Activated CD8-positive, alpha-beta memory T cell treated with anti-CD3 and anti-CD28 coated beads, Interleukin-2, amount 50 U/mL, for 48 hours (primary cell): Measurements from ENCODE around the gene SHC2.
"Not testable (repeated sequence)": the region's sequence is repeated elsewhere in the genome, so short reads cannot be mapped to it uniquely, and the experiment has no call there.

Experiments used
- DNase-seq: peaks from one replicate; pipeline ENCODE4 v3.0.0-alpha.2; 2020

SHC2 gene

GRCh38 chr19:468587-469256, 7.9 kb upstream of the SHC2 start:
- DNase-seq = no peak

- no peak for DNase-seq
Observed at GRCh38 chr19:467554-467953, 6.7 kb upstream of the SHC2 start.

- no peak for DNase-seq
Observed at GRCh38 chr19:465056-465816, 4.4 kb upstream of the SHC2 start.

DNA sequence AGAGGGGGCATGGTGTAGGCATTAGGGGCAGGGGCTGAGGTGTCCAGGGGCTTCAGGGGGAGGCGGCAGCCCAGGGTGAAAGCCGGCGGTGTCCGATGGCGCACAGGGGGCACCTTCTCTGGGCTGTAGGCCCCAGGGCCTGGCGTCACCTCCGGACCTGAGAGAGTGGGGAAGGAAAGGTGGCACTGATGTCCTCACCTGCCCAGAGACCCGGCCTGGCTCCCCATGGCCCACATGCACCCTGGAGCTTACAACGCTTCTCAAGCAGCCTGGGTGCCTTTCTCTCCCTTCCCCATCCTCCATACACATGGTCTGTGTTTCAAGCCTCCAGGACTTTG, 3.3 kb upstream of the SHC2 start:
- DNase-seq = no peak

DNA sequence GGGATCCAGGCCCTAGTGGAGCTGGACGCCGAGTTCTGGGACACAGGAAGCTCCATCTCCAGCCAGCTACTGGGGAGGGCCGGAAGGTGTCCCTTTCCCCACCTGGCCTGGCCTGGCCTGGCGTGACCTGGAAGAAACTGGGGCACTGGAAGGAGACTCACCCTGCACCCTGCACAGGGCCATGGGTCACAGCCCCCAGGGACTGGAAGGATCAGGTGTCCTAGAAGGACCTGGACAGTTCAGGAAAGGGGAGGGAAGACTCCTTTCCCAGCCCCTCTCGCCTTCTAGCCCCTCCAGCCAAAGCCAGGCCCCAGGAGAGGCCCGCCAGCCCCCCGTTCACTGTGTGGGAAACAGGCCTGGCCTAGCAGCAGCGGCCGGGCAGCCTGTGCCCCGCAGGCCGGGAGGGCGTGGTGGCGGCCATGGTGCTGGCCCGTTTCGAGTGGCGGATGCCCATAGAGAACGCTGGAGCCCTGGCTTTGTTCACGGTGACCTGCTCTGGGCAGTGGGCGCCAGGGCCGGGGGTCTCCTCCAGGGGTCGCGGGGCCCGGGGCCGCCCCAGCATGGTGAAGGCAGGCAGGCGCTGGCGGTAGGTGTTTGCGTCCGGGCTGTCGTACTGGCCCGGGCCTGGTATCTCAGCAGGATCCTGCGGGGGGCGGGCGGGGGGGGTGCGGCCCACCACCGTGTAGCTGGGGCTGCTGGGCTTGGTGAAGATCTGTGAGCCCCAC, 2.8 kb upstream of the SHC2 start:
- DNase-seq = no peak

- no peak for DNase-seq
Observed at GRCh38 chr19:461721-462551, 1.1 kb upstream of the SHC2 start.

DNA sequence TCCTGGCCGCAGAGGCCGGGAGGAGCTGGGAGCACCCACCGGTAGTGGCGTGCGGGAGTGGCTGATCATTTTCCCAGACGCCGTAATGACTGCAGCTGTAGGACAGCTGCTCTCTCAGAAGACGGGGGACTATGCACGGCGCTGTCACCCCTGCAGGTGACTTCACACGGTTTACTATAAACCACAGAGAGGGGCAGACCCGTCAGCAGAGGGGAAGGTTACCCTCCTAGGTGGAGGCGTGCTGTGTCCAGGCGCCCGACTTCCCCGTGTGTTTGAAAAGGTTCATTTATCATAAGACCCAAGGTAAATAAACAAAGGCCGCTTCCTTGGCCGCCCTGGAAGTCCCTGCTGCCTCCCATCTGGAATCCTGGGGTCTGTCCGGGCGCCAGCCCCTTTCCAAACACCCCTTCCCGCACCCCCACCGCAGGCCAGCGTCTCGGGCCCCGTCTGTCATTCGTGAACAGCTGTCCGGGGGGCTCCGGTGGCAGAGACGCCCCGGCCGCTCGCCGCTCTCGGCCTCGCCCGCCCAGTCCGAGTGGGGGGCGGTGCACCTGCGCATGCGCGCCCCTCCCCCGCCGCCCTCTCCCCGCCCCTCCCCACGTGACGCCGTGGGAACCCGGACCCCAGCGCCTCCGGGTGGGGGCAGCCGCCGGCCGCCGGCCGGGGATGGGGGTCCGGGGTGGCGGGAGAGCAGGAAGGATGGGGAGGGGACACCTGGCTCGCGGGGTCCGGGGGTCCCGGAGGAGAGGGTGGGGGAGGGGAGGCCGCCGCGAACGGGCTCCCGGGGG, 915 bp downstream of the SHC2 start:
- DNase-seq = peak; percentile 75

DNA sequence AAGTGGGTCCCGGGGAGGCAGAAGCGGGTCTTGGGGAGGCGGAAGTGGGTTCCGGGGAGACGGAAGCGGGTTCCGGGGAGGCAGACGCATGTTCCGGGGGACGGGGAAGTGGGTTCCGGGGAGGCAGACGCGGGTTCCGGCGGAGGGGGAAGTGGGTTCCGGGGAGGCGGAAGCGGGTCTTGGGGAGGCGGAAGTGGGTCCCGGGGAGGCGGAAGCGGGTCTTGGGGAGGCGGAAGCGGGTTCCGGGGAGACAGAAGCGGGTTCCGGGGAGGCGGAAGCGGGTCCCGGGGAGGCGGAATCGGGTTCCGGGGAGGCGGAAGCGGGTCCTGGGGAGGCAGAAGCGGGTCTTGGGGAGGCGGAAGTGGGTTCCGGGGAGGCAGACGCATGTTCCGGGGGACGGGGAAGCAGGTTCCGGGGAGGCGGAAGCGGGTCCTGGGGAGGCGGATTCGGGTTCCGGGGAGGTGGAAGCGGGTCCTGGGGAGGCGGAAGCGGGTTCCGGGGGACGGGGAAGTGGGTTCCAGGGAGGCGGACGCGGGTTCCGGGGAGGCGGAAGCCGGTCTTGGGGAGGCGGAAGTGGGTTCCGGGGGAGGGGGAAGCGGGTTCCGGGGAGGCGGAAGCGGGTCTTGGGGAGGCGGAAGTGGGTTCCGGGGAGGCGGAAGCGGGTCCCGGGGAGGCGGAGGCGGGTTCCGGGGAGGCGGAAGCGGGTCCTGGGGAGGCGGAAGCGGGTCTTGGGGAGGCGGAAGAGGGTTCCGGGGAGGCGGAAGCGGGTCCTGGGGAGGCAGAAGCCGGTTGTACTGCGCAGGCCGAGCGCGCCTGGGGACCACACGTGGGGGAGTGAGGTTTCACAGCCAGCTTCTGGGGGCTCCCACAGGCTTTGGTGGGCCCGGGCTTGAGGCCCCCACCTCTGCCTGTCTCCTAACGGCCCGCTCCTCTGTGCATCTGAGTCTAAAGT, 2.5 kb downstream of the SHC2 start:
- no peak for DNase-seq

DNA sequence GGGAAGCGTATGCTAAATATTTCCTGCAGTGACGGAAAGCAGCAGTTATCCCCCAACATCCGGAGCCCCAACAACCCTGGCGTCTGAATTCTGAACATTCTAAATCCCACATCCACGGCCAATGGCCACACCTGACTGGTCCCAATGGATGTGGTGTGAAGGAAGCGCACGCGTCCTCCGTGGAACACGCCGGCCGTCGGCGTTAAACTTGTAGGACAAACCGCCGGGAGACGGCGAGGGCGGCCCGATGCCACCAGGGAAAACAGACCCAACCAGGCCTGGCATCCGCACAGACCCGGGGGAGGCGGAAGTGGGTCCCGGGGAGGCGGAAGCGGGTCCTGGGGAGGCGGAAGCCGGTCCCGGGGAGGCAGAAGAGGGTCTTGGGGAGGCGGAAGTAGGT, 3.2 kb downstream of the SHC2 start:
- DNase-seq = no peak

DNA sequence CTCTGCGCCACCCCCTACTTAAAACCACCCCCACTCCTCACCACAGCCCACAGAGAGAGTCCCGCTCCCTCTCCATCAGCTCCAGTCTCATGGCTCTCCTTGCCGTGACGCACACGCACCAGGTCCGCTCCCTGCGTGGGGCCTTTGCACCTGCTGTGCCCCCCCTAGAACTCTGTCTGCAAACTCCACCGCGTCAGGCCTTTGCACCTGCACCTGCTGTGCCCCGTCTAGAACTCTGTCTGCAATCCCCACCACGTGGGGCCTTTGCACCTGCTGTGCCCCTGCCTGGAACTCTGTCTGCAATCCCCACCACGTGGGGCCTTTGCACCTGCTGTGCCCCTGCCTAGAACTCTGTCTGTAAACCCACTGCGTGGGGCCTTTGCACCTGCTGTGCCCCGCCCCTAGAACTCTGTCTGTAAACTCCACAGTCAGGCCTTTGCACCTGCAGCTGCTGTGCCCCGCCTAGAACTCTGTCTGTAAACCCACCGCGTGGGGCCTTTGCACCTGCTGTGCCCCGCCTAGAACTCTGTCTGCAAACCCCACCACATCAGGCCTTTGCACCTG, 4.2 kb downstream of the SHC2 start:
- no peak for DNase-seq

DNA sequence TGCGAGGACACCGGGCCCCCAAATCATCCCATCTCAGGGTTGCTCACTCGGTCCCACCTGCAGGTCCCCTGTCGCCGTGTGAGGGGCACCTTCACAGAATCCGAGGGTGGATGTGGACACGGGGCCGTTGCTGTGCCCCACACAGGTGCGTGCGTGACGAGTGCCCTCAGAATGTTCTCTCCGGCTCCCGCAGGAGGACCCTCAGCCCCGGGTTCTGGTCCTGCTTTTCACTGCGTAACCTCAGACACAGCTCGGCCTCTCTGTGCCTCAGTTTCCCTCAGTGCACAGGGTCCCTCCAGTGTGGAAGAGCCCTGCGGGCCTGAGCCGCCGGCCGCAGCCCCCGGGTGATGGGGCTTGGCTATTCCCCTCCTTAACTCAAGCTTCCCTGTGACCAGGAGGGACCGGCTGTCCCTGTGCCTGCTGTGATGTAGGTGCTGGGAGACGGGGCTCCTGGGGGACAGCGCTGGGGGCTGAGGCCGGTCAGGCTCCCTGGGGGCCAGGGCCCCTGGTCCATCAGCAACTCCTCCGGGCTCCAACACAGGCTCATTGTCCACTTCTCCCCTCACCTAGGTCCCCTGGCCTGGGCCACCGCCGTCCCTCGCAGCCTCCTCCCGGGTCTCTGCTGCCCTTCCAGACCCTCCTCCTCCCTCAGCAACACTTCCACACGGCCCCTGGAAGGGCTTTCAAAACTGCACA, 4.8 kb downstream of the SHC2 start:
- no peak for DNase-seq

DNA sequence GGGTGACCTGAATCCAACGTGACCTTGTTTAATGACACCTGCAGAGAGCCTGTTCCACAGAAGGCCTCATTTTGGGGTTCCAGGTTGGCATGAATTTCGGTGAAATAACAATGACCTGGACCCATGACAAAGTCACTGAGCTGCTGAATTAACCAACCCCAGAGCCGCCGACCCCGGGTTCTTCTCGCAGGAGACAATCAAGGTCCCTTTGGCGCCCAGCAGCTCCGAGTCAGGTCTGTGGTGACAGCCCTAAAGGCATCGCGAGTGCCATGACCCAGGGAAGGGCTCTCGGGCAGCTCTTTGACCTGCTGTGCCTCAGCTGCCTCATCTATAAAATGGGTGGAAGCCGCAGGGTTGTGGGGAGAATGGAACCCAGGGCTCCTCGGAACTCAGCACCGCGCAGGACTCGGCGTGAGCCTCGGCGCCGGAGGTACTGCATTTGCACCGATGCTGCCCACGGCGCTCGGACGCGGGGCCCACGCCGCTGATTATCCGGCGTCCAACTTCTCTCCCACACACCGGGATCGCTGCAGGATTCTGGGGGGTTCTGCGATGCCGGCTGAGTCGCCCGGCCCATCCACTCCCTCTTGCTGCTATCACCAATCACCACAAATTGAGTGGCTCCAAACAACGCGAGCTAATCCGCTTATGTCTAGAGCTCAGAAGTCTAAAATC, 5.7 kb downstream of the SHC2 start:
- no peak for DNase-seq

GRCh38 chr19:453606-454005, 7.2 kb downstream of the SHC2 start:
- no peak for DNase-seq

DNA sequence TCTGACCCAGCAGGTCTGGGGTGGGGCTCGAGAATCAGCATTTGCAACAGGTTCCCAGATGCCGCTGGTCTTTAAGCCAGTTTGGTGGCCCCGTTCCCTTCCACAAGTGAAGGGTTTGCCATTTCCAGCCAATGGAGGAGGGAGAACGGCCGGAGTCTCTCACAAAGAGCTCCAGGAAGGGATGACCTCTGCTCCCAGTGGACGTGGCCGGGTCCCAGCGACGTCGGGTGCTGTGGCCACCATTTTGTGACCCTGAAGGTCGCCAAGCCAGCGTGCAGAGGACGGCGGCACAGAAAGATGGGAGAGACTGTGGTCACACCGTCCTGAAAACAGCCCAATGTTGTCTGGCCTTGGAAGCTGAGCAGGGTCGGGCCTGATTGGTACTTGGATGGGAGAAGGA, 8.0 kb downstream of the SHC2 start:
- DNase-seq = no peak

GRCh38 chr19:450912-451481, 9.8 kb downstream of the SHC2 start:
- DNase-seq = not testable (repeated sequence)

- DNase-seq = no peak
Observed at GRCh38 chr19:449916-450315, 10.9 kb downstream of the SHC2 start.

GRCh38 chr19:447816-448560, 12.8 kb downstream of the SHC2 start:
- no peak for DNase-seq

GRCh38 chr19:447064-447426, 13.8 kb downstream of the SHC2 start:
- DNase-seq = no peak
